Measurements from ENCODE around the gene RASSF1. TPM values are rescaled to one million over a fixed set of nuclear protein-coding genes. Genes with fewer than 3 reads are reported as not detected.

The RASSF1 gene
- total and polyA plus RNA-seq, 9 donors, result 12.5 to 32.6 (median 25.5) TPM

DNA sequence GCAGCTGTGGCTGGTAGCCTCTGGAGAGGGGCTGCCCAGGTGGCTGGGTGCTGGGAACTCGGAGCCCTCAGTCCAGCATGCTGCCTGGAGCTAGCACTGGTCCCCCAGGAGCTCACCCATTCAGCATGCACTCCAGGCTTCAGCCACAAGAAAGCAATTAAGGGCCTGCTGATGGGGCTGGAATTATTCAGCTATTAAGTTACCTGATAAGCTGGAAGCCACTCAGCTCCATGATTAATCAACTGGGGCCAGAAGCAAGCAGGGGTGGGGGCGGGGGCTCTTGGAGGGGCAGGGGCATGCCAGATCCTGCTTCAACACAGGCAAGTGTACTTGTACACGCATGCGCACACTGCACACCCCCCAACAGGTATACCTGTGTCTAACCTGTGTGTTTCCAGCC, 40.7 kb upstream of the RASSF1 start:
- no peak for TF ChIP-seq POLR2A (IDR thresholded peaks at IDR 0.05)
- TF ChIP-seq, protein P1, sequence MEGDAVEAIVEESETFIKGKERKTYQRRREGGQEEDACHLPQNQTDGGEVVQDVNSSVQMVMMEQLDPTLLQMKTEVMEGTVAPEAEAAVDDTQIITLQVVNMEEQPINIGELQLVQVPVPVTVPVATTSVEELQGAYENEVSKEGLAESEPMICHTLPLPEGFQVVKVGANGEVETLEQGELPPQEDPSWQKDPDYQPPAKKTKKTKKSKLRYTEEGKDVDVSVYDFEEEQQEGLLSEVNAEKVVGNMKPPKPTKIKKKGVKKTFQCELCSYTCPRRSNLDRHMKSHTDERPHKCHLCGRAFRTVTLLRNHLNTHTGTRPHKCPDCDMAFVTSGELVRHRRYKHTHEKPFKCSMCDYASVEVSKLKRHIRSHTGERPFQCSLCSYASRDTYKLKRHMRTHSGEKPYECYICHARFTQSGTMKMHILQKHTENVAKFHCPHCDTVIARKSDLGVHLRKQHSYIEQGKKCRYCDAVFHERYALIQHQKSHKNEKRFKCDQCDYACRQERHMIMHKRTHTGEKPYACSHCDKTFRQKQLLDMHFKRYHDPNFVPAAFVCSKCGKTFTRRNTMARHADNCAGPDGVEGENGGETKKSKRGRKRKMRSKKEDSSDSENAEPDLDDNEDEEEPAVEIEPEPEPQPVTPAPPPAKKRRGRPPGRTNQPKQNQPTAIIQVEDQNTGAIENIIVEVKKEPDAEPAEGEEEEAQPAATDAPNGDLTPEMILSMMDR (IDR thresholded peaks at IDR 0.05), result no peak
- Histone ChIP-seq H3K4me3 (no peak overlapping the region), H3K36me3 (no peaks in the 10 kb centered on the region), H3K27me3 (no peaks in the 10 kb centered on the region), H3K4me1 (ENCODE audit: insufficient read depth) (peaks cover 6% of the 10 kb centered on the region), H3K27ac (no peak overlapping the region), H3K9me3 (no peaks in the 10 kb centered on the region)
- 87 to 95% (median 93%) methylated on average over 4 of the region's 4 CpGs for WGBS, 3 donors
- intact Hi-C loops (cut with DNase I), result no loop called here
- no peak for DNase-seq

DNA sequence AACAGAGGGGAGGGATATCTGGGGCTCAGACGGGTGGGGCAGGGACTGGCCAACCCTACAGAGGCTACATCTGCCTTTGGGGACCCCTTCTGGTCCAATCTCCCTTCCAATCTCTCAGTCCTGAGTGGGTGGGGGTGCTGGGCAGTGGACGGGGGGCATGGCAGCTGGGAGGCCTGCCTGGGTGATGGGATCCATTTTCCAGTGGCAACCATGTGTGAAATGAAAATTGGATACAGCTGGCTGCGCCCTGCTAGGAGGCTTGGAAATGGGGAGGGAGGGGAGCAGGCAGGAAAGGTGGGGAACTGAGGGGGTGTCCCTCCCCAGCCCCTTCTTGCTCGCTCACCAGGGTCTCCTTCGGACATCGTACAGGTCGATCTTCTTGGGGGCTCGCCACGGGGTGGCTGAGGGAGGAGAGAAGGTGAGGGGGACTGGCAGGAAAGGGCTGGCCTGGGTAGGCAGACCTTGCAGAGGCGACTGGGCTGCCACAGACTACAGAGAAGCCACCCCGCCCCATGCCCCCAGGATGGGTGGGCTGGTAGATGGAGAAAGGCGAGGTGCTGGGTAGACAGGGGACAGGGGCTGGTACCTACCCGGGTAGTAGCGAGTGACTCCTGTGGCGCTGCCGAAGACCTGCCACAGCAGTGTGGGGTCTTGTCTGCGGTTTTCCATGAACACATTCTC, 39.9 kb upstream of the RASSF1 start:
- 92 to 93% (median 92%) methylated on average over 17 of the region's 17 CpGs for WGBS, 3 donors
- no peak for TF ChIP-seq EP300 (IDR thresholded peaks at IDR 0.05)
- TF ChIP-seq, protein P1 (IDR thresholded peaks at IDR 0.05), result no peak
- TF ChIP-seq POLR2A (IDR thresholded peaks at IDR 0.05), result no peak
- no peaks in the 10 kb centered on the region for H3K9me3 ChIP-seq
- no peak overlapping the region for H3K4me3 ChIP-seq
- no peak overlapping the region for H3K27ac ChIP-seq
- intact Hi-C loops (cut with DNase I), result no loop called here
- H3K36me3 ChIP-seq, result no peaks in the 10 kb centered on the region
- H3K4me1 ChIP-seq (ENCODE audit: insufficient read depth), result peaks cover 6% of the 10 kb centered on the region
- no peak for DNase-seq
- no peaks in the 10 kb centered on the region for H3K27me3 ChIP-seq

DNA sequence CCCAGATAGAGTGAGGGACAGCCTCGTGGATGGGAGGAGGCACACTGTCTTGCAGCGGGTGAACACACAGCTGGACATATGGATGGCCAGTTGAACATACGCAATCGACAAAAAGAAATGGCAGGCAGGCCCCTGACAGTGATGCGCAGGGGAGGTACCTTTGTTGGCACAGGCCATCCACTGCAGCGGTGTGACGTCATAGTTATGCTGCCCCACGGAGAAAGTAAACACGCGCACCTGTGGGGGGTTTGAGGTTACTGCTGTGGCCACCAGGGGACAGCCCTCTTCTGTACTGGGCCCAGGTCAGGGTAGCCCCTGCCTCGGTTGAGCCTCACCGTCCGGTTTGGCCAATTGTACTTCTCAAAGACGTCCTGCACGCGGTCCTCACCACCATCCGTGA, 38.1 kb upstream of the RASSF1 start:
- intact Hi-C loops (cut with DNase I), result loop anchor here in 2 of 4 donors (10.0 kb wide), 2 partner anchors 156 to 166 kb away; no protein-coding TSS in a partner anchor
- Histone ChIP-seq H3K36me3 (no peaks in the 10 kb centered on the region), H3K27me3 (no peaks in the 10 kb centered on the region), H3K4me3 (no peak overlapping the region), H3K9me3 (no peaks in the 10 kb centered on the region), H3K4me1 (ENCODE audit: insufficient read depth) (peaks cover 6% of the 10 kb centered on the region), H3K27ac (no peak overlapping the region)
- no peak for DNase-seq
- WGBS, 3 donors, result 86 to 87% (median 86%) methylated on average over 14 to 17 of the region's 17 CpGs
- TF ChIP-seq EP300 (IDR thresholded peaks at IDR 0.05) (no peak), POLR2A (IDR thresholded peaks at IDR 0.05) (no peak)
- TF ChIP-seq, protein P1 (IDR thresholded peaks at IDR 0.05), result no peak

GRCh38 chr3:50378024-50378423, 37.4 kb upstream of the RASSF1 start:
- H3K4me3 ChIP-seq, result no peak overlapping the region
- H3K4me1 ChIP-seq (ENCODE audit: insufficient read depth), result peaks cover 5% of the 10 kb centered on the region
- intact Hi-C loops (cut with DNase I), result loop anchor here in 2 of 4 donors (10.0 kb wide), 2 partner anchors 157 to 167 kb away; no protein-coding TSS in a partner anchor
- WGBS, 3 donors, result 78 to 88% (median 83%) methylated on average over 6 of the region's 6 CpGs
- TF ChIP-seq POLR2A (IDR thresholded peaks at IDR 0.05) (no peak), EP300 (IDR thresholded peaks at IDR 0.05) (no peak)
- TF ChIP-seq, protein P1 (IDR thresholded peaks at IDR 0.05), result no peak
- H3K36me3 ChIP-seq, result no peaks in the 10 kb centered on the region
- no peaks in the 10 kb centered on the region for H3K27me3 ChIP-seq
- DNase-seq, result no peak
- no peaks in the 10 kb centered on the region for H3K9me3 ChIP-seq
- H3K27ac ChIP-seq, result no peak overlapping the region

Measured in ovary (tissue), 9 donors.